NCI-H1092 treated with DMSO at 0.1 percent for 48 hours (cell line): ENCODE data around the gene PRRC2B.

Experiments
- DNase-seq: peaks from one replicate; lab custom pipeline; 2025; lab: John Stamatoyannopoulos, UW

PRRC2B gene

GRCh38 chr9:131516930-131517329 is 123.0 kb downstream of the PRRC2B start:
- no peak for DNase-seq

- no peak for DNase-seq
Measured at GRCh38 chr9:131517761-131518190, 123.9 kb downstream of the PRRC2B start.

GRCh38 chr9:131518553-131518952 is 124.7 kb downstream of the PRRC2B start:
- no peak for DNase-seq

- DNase-seq: no peak
Measured at GRCh38 chr9:131520503-131520902, 126.6 kb downstream of the PRRC2B start.

GRCh38 chr9:131521203-131521602 is 127.3 kb downstream of the PRRC2B start:
- DNase-seq: no peak

GRCh38 chr9:131521822-131522221 is 127.9 kb downstream of the PRRC2B start:
- DNase-seq: no peak

- no peak for DNase-seq
Measured at GRCh38 chr9:131522257-131523085, 128.6 kb downstream of the PRRC2B start.

GRCh38 chr9:131523086-131523388 is 129.2 kb downstream of the PRRC2B start:
- DNase-seq: no peak

- DNase-seq: no peak
Measured at GRCh38 chr9:131523451-131524435, 129.9 kb downstream of the PRRC2B start.

GRCh38 chr9:131524665-131525315 is 130.9 kb downstream of the PRRC2B start:
- no peak for DNase-seq

GRCh38 chr9:131525643-131526565 is 132.0 kb downstream of the PRRC2B start:
- DNase-seq: no peak

GRCh38 chr9:131528186-131528585 is 134.3 kb downstream of the PRRC2B start:
- no peak for DNase-seq

GRCh38 chr9:131528886-131529505 is 135.1 kb downstream of the PRRC2B start:
- DNase-seq: no peak

- no peak for DNase-seq
Measured at GRCh38 chr9:131529597-131530545, 136.0 kb downstream of the PRRC2B start.

GRCh38 chr9:131530546-131530919 is 136.6 kb downstream of the PRRC2B start:
- DNase-seq: peak; percentile 4

GRCh38 chr9:131530920-131531832 is 137.3 kb downstream of the PRRC2B start, which contains the start of gene UCK1:
Gene UCK1, minus strand, starts transcription at chr9:131531263. Its CDS starts 89 bp downstream, at chr9:131531174.
- peak; percentile 83 for DNase-seq

- peak; percentile 27 for DNase-seq
Measured at GRCh38 chr9:131534721-131535237, 140.9 kb downstream of the PRRC2B start.

GRCh38 chr9:131537946-131538345 is 144.1 kb downstream of the PRRC2B start:
- DNase-seq: no peak
